ENCODE data around the gene GBX1.

GRCh38 chr7:151201751-151202150, 34.3 kb upstream of the GBX1 start:
- no peak for TF ChIP-seq POLR2A (IDR thresholded peaks at IDR 0.05)
- TF ChIP-seq, protein P1, sequence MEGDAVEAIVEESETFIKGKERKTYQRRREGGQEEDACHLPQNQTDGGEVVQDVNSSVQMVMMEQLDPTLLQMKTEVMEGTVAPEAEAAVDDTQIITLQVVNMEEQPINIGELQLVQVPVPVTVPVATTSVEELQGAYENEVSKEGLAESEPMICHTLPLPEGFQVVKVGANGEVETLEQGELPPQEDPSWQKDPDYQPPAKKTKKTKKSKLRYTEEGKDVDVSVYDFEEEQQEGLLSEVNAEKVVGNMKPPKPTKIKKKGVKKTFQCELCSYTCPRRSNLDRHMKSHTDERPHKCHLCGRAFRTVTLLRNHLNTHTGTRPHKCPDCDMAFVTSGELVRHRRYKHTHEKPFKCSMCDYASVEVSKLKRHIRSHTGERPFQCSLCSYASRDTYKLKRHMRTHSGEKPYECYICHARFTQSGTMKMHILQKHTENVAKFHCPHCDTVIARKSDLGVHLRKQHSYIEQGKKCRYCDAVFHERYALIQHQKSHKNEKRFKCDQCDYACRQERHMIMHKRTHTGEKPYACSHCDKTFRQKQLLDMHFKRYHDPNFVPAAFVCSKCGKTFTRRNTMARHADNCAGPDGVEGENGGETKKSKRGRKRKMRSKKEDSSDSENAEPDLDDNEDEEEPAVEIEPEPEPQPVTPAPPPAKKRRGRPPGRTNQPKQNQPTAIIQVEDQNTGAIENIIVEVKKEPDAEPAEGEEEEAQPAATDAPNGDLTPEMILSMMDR (IDR thresholded peaks at IDR 0.05), result no peak
- no peak for TF ChIP-seq POLR2AphosphoS5 (IDR thresholded peaks at IDR 0.05)

Data from breast epithelium (tissue), 3 donors.